Mesenteric fat pad (tissue), 1 donor: ENCODE results near the gene GPX7. TPM values are rescaled to one million over a fixed set of nuclear protein-coding genes. Genes with fewer than 3 reads are reported as not detected.

Source experiments
- total RNA-seq: library from RNA; stranded (reverse); fragmentation: NEBNext Ultra II Directional; extraction: Animal tissue kit (Norgen Biotek cat#: 25700); gene quantifications from one replicate; pipeline ENCODE4 v1.2.1, GENCODE V29; 2021
- donor health status: DM: yes; HTN: yes; CAD: no.

The GPX7 gene
- total RNA-seq, 1 donor from 2014 or later: 8.5 TPM

Other genes with a start within 250 kb of the GPX7 start
- gene CC2D1B, start 236.2 kb upstream of the GPX7 start, total RNA-seq: 32.9 TPM
- gene ORC1, start 197.9 kb upstream of the GPX7 start, total RNA-seq: 0.35 TPM
- gene PRPF38A, start 197.8 kb upstream of the GPX7 start, total RNA-seq: 25.9 TPM
- gene TUT4, start 49.3 kb upstream of the GPX7 start, total RNA-seq: 39.9 TPM
- gene SHISAL2A, start 30.8 kb downstream of the GPX7 start, total RNA-seq: not detected
- 24.5 TPM for gene COA7, start 96.0 kb downstream of the GPX7 start, total RNA-seq
- gene ZYG11B, start 124.1 kb downstream of the GPX7 start, total RNA-seq: 33.0 TPM
- gene ZYG11A, start 240.4 kb downstream of the GPX7 start, total RNA-seq: 0.06 TPM